Measurements from ENCODE around the gene ACADL. TPM values are rescaled to one million over a fixed set of nuclear protein-coding genes. Genes with fewer than 3 reads are reported as not detected.

The ACADL gene
- total RNA-seq, 1 donor from 2014 or later = not detected

DNA sequence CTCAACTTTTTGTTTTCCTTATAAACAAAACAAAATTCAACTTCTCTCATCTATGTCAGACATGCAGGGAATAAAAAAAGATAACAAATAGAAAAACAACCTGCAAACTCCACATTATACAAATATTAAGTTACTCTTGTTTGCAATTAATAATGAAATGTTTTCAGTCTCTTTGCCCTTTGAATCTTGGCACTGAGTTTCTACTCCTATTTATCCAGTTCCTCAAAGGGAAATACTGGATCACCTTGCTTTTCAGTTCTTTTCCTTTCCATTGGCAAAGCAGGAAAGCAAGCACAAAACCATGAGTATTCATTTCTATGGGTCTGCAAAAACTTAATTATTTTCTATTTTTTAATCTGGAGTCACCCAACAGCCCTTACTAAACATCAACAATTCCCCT, 77.6 kb downstream of the ACADL start:
- no peak for DNase-seq (ENCODE audit: extremely low spot score, unreplicated experiment)
- Mint-ChIP-seq H3K27me3 (ENCODE audit: unreplicated experiment) (no peaks in the 10 kb centered on the region), H3K9me3 (ENCODE audit: unreplicated experiment) (peaks cover 17% of the 10 kb centered on the region), H3K4me1 (ENCODE audit: unreplicated experiment) (no peaks in the 10 kb centered on the region), H3K4me3 (ENCODE audit: unreplicated experiment) (no peak overlapping the region), H3K27ac (ENCODE audit: unreplicated experiment) (no peak overlapping the region), H3K36me3 (ENCODE audit: unreplicated experiment) (peaks cover 48% of the 10 kb centered on the region)
- TF ChIP-seq, protein P1, sequence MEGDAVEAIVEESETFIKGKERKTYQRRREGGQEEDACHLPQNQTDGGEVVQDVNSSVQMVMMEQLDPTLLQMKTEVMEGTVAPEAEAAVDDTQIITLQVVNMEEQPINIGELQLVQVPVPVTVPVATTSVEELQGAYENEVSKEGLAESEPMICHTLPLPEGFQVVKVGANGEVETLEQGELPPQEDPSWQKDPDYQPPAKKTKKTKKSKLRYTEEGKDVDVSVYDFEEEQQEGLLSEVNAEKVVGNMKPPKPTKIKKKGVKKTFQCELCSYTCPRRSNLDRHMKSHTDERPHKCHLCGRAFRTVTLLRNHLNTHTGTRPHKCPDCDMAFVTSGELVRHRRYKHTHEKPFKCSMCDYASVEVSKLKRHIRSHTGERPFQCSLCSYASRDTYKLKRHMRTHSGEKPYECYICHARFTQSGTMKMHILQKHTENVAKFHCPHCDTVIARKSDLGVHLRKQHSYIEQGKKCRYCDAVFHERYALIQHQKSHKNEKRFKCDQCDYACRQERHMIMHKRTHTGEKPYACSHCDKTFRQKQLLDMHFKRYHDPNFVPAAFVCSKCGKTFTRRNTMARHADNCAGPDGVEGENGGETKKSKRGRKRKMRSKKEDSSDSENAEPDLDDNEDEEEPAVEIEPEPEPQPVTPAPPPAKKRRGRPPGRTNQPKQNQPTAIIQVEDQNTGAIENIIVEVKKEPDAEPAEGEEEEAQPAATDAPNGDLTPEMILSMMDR (IDR thresholded peaks at IDR 0.05) = no peak

Other genes starting within 250 kb of the ACADL start
- gene RPE, start 222.8 kb downstream of the ACADL start, total RNA-seq = 39.0 and 45.7 TPM in 2 replicates
- 21.0 and 23.0 TPM in 2 replicates for gene KANSL1L, start 54.0 kb downstream of the ACADL start, total RNA-seq
- gene MYL1, start 89.7 kb upstream of the ACADL start, total RNA-seq = not detected in 2 replicates